ENCODE results near the gene KLHDC7A. TPM values are rescaled to one million over a fixed set of nuclear protein-coding genes. Genes with fewer than 3 reads are reported as not detected.

The KLHDC7A gene
- total and polyA plus RNA-seq, 2 experiments from 2014 or later = 2.2 to 2.3 TPM

DNA sequence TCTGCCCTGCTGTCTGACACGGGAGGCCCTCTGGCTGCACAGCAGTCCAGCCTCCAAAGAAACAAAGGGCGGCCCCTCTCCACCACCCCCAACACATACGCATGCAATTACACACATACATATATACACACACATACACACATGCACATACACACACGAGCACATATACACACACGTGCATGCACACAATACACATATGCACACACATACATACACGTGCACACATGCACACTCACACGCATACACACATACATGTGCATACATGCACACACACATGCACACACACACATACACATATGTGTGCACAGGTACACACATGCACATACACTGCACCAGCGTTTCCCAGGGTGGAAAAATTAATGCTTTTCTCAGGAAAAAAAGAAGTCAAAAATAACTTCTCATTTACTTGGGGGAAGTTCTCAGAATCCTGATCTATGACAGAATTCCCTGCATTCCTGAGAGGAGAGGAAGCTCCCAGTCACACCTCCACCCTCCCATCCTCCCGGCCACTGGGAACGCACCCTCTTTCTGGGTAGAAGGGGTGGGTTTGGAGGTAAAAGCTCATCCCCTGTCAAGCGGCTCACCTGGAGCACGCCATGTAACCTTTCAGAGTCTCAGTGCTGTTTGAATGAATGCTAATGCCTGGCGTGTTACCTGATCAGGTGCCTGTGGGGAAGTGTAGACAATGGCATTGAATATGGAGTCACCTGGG, 33.1 kb upstream of the KLHDC7A start:
- Histone ChIP-seq H3K27me3 (peaks cover 10% of the 10 kb centered on the region), H3K4me3 (no peak overlapping the region), H3K4me2 (no peak overlapping the region), H3K4me1 (ENCODE audit: insufficient read depth) (no peaks in the 10 kb centered on the region), H4K20me1 (ENCODE audit: insufficient read depth, poor library complexity, severe bottlenecking) (no peaks in the 10 kb centered on the region), H3K79me2 (no peaks in the 10 kb centered on the region), H2AFZ (no peak overlapping the region), H3K9me3 (ENCODE audit: low read depth) (no peaks in the 10 kb centered on the region), H3K36me3 (replicated peaks; ENCODE audit: insufficient read depth, low read depth) (no peaks in the 10 kb centered on the region), H3K27ac (no peak overlapping the region), H3K9me2 (replicated peaks; ENCODE audit: insufficient read depth) (no peaks in the 10 kb centered on the region)
- no peak for DNase-seq (ENCODE audit: low spot score)
- TF ChIP-seq EZH2 (IDR thresholded peaks at IDR 0.05; ENCODE audit: borderline replicate concordance) (no peak), EZH2phosphoT487 (IDR thresholded peaks at IDR 0.05; ENCODE audit: low read depth, severe bottlenecking, unreplicated experiment) (no peak)
- TF ChIP-seq, protein P1, sequence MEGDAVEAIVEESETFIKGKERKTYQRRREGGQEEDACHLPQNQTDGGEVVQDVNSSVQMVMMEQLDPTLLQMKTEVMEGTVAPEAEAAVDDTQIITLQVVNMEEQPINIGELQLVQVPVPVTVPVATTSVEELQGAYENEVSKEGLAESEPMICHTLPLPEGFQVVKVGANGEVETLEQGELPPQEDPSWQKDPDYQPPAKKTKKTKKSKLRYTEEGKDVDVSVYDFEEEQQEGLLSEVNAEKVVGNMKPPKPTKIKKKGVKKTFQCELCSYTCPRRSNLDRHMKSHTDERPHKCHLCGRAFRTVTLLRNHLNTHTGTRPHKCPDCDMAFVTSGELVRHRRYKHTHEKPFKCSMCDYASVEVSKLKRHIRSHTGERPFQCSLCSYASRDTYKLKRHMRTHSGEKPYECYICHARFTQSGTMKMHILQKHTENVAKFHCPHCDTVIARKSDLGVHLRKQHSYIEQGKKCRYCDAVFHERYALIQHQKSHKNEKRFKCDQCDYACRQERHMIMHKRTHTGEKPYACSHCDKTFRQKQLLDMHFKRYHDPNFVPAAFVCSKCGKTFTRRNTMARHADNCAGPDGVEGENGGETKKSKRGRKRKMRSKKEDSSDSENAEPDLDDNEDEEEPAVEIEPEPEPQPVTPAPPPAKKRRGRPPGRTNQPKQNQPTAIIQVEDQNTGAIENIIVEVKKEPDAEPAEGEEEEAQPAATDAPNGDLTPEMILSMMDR (IDR thresholded peaks at IDR 0.05; ENCODE audit: poor library complexity) = no peak
- 88% methylated on average over 13 of the region's 13 CpGs for WGBS (ENCODE audit: low lambda C conversion rate, missing lambda C conversion rate)

DNA sequence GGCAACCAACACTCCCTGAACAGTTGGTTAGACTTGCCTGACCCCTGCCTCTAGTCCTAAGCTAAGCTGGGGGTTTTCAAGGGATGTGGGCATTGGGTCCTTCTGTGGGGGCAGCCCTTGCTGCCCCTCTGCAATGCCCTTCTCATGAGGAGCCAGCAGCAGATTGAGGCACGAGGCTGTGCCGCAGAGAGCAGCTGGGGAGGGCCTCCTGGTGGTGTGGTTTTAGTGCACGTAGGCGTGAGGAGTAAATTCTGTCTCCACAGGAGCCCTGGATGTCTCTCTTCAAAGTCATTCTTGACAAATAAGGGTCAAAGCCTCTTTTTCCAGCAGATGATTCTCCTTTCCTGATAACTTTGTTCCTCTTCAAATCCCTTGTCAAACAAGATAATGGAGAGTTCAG, 31.8 kb upstream of the KLHDC7A start:
- WGBS (ENCODE audit: low lambda C conversion rate, missing lambda C conversion rate) = 30% methylated on average over 4 of the region's 4 CpGs

DNA sequence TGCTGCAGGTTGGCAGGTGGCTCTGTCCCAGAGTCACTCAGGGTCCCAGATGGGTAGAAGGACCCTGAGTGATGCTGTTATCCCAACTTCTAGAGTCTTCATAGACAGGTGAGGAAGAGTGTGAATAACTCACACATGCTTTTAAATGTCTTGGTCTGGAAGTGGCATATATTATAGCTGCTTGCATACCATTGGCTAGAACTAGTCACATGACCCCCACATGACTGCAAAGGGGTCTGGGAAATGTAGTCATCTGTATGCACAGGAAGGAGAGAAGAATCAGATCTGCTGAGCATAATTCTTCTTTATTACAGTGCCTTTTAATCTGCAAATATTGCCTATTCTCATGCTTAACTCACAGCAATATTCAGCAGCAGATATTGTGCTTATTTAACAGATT, 28.2 kb upstream of the KLHDC7A start:
- Histone ChIP-seq H3K9me2 (replicated peaks; ENCODE audit: insufficient read depth) (no peaks in the 10 kb centered on the region), H3K4me1 (ENCODE audit: insufficient read depth) (no peaks in the 10 kb centered on the region), H3K9me3 (ENCODE audit: low read depth) (no peaks in the 10 kb centered on the region), H3K79me2 (no peaks in the 10 kb centered on the region), H3K27ac (no peak overlapping the region), H3K27me3 (peaks cover 10% of the 10 kb centered on the region), H3K4me3 (no peak overlapping the region), H2AFZ (no peak overlapping the region), H4K20me1 (ENCODE audit: insufficient read depth, poor library complexity, severe bottlenecking) (no peaks in the 10 kb centered on the region), H3K36me3 (replicated peaks; ENCODE audit: insufficient read depth, low read depth) (no peaks in the 10 kb centered on the region), H3K4me2 (no peak overlapping the region)
- peak; percentile 26 for DNase-seq (ENCODE audit: low spot score)
- TF ChIP-seq EZH2phosphoT487 (IDR thresholded peaks at IDR 0.05; ENCODE audit: low read depth, severe bottlenecking, unreplicated experiment) (no peak), EZH2 (IDR thresholded peaks at IDR 0.05; ENCODE audit: borderline replicate concordance) (no peak)
- TF ChIP-seq, protein P1 (IDR thresholded peaks at IDR 0.05; ENCODE audit: poor library complexity) = no peak

More for the DNA sequence above, 31.8 kb upstream of the KLHDC7A start:
- Histone ChIP-seq H3K4me2 (no peak overlapping the region), H3K36me3 (replicated peaks; ENCODE audit: insufficient read depth, low read depth) (no peaks in the 10 kb centered on the region), H3K79me2 (no peaks in the 10 kb centered on the region), H3K27ac (no peak overlapping the region), H3K9me2 (replicated peaks; ENCODE audit: insufficient read depth) (no peaks in the 10 kb centered on the region), H2AFZ (no peak overlapping the region), H3K9me3 (ENCODE audit: low read depth) (no peaks in the 10 kb centered on the region), H3K4me3 (no peak overlapping the region), H4K20me1 (ENCODE audit: insufficient read depth, poor library complexity, severe bottlenecking) (no peaks in the 10 kb centered on the region), H3K27me3 (peaks cover 10% of the 10 kb centered on the region), H3K4me1 (ENCODE audit: insufficient read depth) (no peaks in the 10 kb centered on the region)
- TF ChIP-seq EZH2 (IDR thresholded peaks at IDR 0.05; ENCODE audit: borderline replicate concordance) = no peak
- TF ChIP-seq, protein P1 (IDR thresholded peaks at IDR 0.05; ENCODE audit: poor library complexity) = no peak
- no peak for TF ChIP-seq EZH2phosphoT487 (IDR thresholded peaks at IDR 0.05; ENCODE audit: low read depth, severe bottlenecking, unreplicated experiment)
- no peak for DNase-seq (ENCODE audit: low spot score)

Data from hepatocyte (in vitro differentiated cells).